ENCODE data around the gene CAPN3.

DNA sequence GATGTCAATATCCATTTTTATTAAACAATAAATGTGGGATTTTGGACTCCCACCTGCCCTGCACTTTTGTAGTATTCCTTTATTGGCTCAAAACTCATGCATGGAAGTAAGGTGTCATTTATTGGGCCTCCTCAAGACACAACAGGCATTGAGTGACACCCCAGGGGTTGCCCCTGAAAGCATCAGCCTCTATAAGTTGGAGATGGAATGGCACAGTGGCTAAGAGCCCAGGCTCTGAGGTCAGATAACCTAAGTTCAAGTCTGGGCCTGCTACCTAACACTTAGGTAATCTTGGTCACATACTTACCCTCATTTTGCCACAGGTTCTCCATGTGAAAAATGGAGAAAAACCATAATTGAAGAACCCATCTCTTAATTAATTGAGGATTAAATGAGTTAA is 4.6 kb downstream of the CAPN3 start:
- TF ChIP-seq CTCF (IDR thresholded peaks at IDR 0.05 in 4 of 5, conservative IDR thresholded peaks at IDR 0.05 in 1 of 5) (no peak), POLR2A (IDR thresholded peaks at IDR 0.05) (no peak)
